ENCODE data around the gene PRKAG1. TPM values are rescaled to one million over a fixed set of nuclear protein-coding genes. Genes with fewer than 3 reads are reported as not detected.

PRKAG1 gene
- total and polyA plus RNA-seq, 10 of the 15 experiments (the other 5 are each of a cell fraction or from before 2014, with no cell fraction given), result 44.5 to 91.6 (median 60.9) TPM

GRCh38 chr12:48981757-48982157 lies 36.8 kb downstream of the PRKAG1 start:
- Histone ChIP-seq H3K4me2 (ENCODE audit: control insufficient read depth, insufficient read depth) (no peak overlapping the region; the same call in 1 of the 2 replicates), H2AFZ (ENCODE audit: control insufficient read depth, low read depth, low read length) (no peak overlapping the region), H3K27ac (ENCODE audit: control insufficient read depth, insufficient read depth) (no peak overlapping the region), H4K20me1 (ENCODE audit: control insufficient read depth, insufficient read depth) (no peaks in the 10 kb centered on the region; the same call in 1 of the 2 replicates), H3K36me3 (ENCODE audit: control insufficient read depth in 2 of 2, insufficient read depth in 2 of 2, low read length in 1 of 2) (no peaks in the 10 kb centered on the region), H3K27me3 (replicated peaks in 1 of 2; ENCODE audit: control insufficient read depth in 2 of 2, insufficient read depth in 2 of 2, low read length in 1 of 2) (peaks cover 26 to 43% of the 10 kb centered on the region in 2 experiments), H3K4me1 (ENCODE audit: control insufficient read depth, insufficient read depth, low read length) (peaks cover 34% of the 10 kb centered on the region), H3K9ac (ENCODE audit: control insufficient read depth, insufficient read depth, low read length) (no peak overlapping the region), H3K79me2 (ENCODE audit: control insufficient read depth, insufficient read depth, low read length) (no peaks in the 10 kb centered on the region), H3K9me3 (replicated peaks; ENCODE audit: control insufficient read depth, insufficient read depth, low read length) (no peaks in the 10 kb centered on the region), H3K4me3 (no peak overlapping the region)
- ChIA-PET CTCF (interaction anchor here (0.7 to 9.5 kb wide), 5 partner anchors 11 to 129 kb away, joined by 3 to 106 read pairs (median 23); partner anchors contain the start of genes DDX23 and WNT10B), POLR2A (no interaction called here), SMC1A (ENCODE audit: uncharacterized antibody, unreplicated experiment) (interaction anchor here (3.2 kb wide), 1 partner anchor 129 kb away, joined by 13 read pairs; the partner anchor contains the start of gene DDX23), RAD21 (ENCODE audit: unreplicated experiment) (no interaction called here)
- BruUV-seq (replicated peaks), result no TSS peak
- in situ Hi-C loops (cut with MboI) (no loop called here), intact Hi-C loops (cut with micrococcal nuclease; ENCODE audit: unreplicated experiment) (no loop called here)
- DNase-seq (ENCODE audit: low read depth, low spot score) (no peak), FAIRE-seq (no peak), ATAC-seq (no peak)
- TF ChIP-seq RAD21 (IDR thresholded peaks at IDR 0.05; ENCODE audit: insufficient read depth, low read depth, low read length) (no peak), TBL1XR1 (IDR thresholded peaks at IDR 0.05; ENCODE audit: low read depth, low read length) (no peak), IRF3 (IDR thresholded peaks at IDR 0.05) (no peak), RELA (IDR thresholded peaks at IDR 0.05; ENCODE audit: borderline replicate concordance, partially characterized antibody) (no peak)
- WGBS (ENCODE audit: insufficient coverage, insufficient replicate concordance, low lambda C conversion rate, missing lambda C conversion rate), result 51% methylated on average over 13 of the region's 13 CpGs

GRCh38 chr12:48980953-48981756 lies 37.4 kb downstream of the PRKAG1 start:
- intact Hi-C loops (cut with micrococcal nuclease; ENCODE audit: unreplicated experiment) (no loop called here), in situ Hi-C loops (cut with MboI) (no loop called here)
- ATAC-seq (no peak), DNase-seq (ENCODE audit: low read depth, low spot score) (no peak), FAIRE-seq (no peak)
- ChIA-PET POLR2A (no interaction called here), SMC1A (ENCODE audit: uncharacterized antibody, unreplicated experiment) (no interaction called here), CTCF (interaction anchor here (0.7 to 9.5 kb wide), 6 partner anchors 7 to 128 kb away, joined by 3 to 106 read pairs (median 25); partner anchors contain the start of genes DDX23, RND1 and WNT10B), RAD21 (ENCODE audit: unreplicated experiment) (no interaction called here)
- Histone ChIP-seq H3K27ac (ENCODE audit: control insufficient read depth, insufficient read depth) (no peak overlapping the region), H2AFZ (ENCODE audit: control insufficient read depth, low read depth, low read length) (no peak overlapping the region), H3K4me2 (ENCODE audit: control insufficient read depth, insufficient read depth) (peak overlapping the region; percentile 53), H3K27me3 (replicated peaks in 1 of 2; ENCODE audit: control insufficient read depth in 2 of 2, insufficient read depth in 2 of 2, low read length in 1 of 2) (peaks cover 26 to 42% of the 10 kb centered on the region in 2 experiments), H3K36me3 (ENCODE audit: control insufficient read depth in 2 of 2, insufficient read depth in 2 of 2, low read length in 1 of 2) (no peaks in the 10 kb centered on the region), H3K9ac (ENCODE audit: control insufficient read depth, insufficient read depth, low read length) (no peak overlapping the region), H4K20me1 (ENCODE audit: control insufficient read depth, insufficient read depth) (no peaks in the 10 kb centered on the region; the same call in 1 of the 2 replicates), H3K79me2 (ENCODE audit: control insufficient read depth, insufficient read depth, low read length) (no peaks in the 10 kb centered on the region), H3K9me3 (replicated peaks; ENCODE audit: control insufficient read depth, insufficient read depth, low read length) (no peaks in the 10 kb centered on the region), H3K4me1 (ENCODE audit: control insufficient read depth, insufficient read depth, low read length) (peaks cover 34% of the 10 kb centered on the region), H3K4me3 (no peak overlapping the region; the same call in 1 of the 2 replicates)
- WGBS (ENCODE audit: insufficient coverage, insufficient replicate concordance, low lambda C conversion rate, missing lambda C conversion rate), result 11% methylated on average over 86 of the region's 91 CpGs
- BruUV-seq (replicated peaks), result no TSS peak
- TF ChIP-seq CEBPZ (IDR thresholded peaks at IDR 0.05; ENCODE audit: low read depth, low read length), result no peak
- no peak for TF ChIP-seq JUNB (IDR thresholded peaks at IDR 0.05)
- no peak for TF ChIP-seq NBN (IDR thresholded peaks at IDR 0.05)
- TF ChIP-seq ZBED1 (IDR thresholded peaks at IDR 0.05; ENCODE audit: borderline replicate concordance), result no peak
- no peak for TF ChIP-seq YBX1 (IDR thresholded peaks at IDR 0.05)
- peak; percentile 74 for TF ChIP-seq HDAC6 (IDR thresholded peaks at IDR 0.05; ENCODE audit: unreplicated experiment)
- 0 out of 2 replicates have a peak, but pooled peaks have one; percentile 4 for TF ChIP-seq YY1 (IDR thresholded peaks at IDR 0.05; ENCODE audit: low read depth, low read length)
- TF ChIP-seq EZH2 (IDR thresholded peaks at IDR 0.05; ENCODE audit: borderline replicate concordance, control insufficient read depth, low read depth, low read length), result 0 out of 2 replicates have a peak, but pooled peaks have one; percentile 58

All from GM12878 (cell line).